Stomach (tissue), 4 donors: Measurements from ENCODE around the gene CYB561.

Experiments used
- EP300 ChIP-seq: sonication (generic); formaldehyde crosslinking; IDR thresholded peaks from one replicate; pipeline ENCODE4 v1.6.1; 2017; ENCODE audit warnings: antibody characterized with exemption
- POLR2A ChIP-seq, 4 donors: fragments of 450-650 bp; IDR thresholded peaks; one replicate each; pipeline ENCODE4 v1.6.1; 2016; ENCODE audit warnings: antibody characterized with exemption in 4 of 4, control low read depth in 2 of 4, mild to moderate bottlenecking in 1 of 4, moderate library complexity in 1 of 4
- POLR2AphosphoS5 ChIP-seq, 3 donors: sonication (generic); formaldehyde crosslinking; IDR thresholded peaks; one replicate each; pipeline ENCODE4 v1.6.1; 2016; ENCODE audit warnings: antibody characterized with exemption in 3 of 3
- TF ChIP-seq, protein P1 (sequence below), 7 experiments: fragments of 450-650 bp in 4 of 7; fragments of 200-600 bp in 3 of 7; sonication (generic) in 3 of 7; IDR thresholded peaks; one replicate each; pipeline ENCODE4 v1.5.1; 2016 to 2019; ENCODE audit warnings: antibody characterized with exemption in 7 of 7, control low read depth in 2 of 7, mild to moderate bottlenecking in 1 of 7

DNA sequence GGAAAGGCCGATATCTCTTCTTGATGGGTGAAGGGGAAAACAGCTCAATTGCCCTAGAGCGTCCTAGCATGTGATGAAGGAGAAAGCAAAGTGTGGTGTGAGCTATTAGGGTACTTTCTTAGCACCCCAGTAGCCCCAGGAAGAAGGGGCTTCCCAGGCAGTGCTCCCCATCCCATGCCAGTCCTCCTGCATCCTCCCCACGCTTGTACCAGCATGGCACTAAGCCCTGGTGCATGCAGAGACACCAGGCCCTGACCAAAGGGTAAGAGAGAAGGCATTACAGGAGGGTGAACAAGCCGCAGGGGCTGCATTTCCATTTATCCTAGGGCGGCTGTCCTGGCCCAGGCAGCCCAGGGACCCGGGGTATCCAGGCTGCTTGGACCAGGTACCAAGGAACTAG, 3.1 kb downstream of the CYB561 start:
- TF ChIP-seq, protein P1, sequence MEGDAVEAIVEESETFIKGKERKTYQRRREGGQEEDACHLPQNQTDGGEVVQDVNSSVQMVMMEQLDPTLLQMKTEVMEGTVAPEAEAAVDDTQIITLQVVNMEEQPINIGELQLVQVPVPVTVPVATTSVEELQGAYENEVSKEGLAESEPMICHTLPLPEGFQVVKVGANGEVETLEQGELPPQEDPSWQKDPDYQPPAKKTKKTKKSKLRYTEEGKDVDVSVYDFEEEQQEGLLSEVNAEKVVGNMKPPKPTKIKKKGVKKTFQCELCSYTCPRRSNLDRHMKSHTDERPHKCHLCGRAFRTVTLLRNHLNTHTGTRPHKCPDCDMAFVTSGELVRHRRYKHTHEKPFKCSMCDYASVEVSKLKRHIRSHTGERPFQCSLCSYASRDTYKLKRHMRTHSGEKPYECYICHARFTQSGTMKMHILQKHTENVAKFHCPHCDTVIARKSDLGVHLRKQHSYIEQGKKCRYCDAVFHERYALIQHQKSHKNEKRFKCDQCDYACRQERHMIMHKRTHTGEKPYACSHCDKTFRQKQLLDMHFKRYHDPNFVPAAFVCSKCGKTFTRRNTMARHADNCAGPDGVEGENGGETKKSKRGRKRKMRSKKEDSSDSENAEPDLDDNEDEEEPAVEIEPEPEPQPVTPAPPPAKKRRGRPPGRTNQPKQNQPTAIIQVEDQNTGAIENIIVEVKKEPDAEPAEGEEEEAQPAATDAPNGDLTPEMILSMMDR (IDR thresholded peaks at IDR 0.05), result no peak
- no peak for TF ChIP-seq POLR2A (IDR thresholded peaks at IDR 0.05)
- no peak for TF ChIP-seq POLR2AphosphoS5 (IDR thresholded peaks at IDR 0.05)
- no peak for TF ChIP-seq EP300
